HG02623 (cell line): ENCODE data around the gene PRKAG2.
"Not testable (repeated sequence)": the region's sequence is repeated elsewhere in the genome, so short reads cannot be mapped to it uniquely, and the experiment has no call there.

Source experiments
- ATAC-seq: cut with Tn5 transposase; IDR thresholded peaks from one replicate; pipeline ENCODE4 v1.9.1; 2021; ENCODE audit warnings: moderate library complexity; ENCODE audit not compliant: unreplicated experiment

Gene PRKAG2

GRCh38 chr7:151806204-151806603 is 70.7 kb downstream of the PRKAG2 start:
- ATAC-seq, result no peak

DNA sequence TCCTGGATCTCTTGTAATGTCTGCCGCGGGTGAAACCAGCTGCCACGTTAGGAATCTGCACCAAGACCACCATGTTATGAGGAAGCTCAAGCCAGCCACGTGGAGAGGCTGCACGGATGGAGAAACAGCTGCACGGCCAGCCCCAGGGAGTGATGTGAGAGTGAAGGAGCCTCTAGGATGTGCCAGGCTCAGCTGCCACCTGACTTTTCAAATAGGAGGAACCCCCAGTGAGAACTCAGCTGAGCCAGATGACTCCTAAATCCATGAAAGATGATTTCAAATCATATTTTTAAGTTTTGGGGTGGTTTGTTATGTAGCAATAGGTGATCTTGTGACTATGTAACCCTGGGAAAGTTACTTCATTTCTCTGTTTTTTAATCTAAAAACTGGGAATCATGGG is 71.7 kb downstream of the PRKAG2 start:
- ATAC-seq, result no peak

DNA sequence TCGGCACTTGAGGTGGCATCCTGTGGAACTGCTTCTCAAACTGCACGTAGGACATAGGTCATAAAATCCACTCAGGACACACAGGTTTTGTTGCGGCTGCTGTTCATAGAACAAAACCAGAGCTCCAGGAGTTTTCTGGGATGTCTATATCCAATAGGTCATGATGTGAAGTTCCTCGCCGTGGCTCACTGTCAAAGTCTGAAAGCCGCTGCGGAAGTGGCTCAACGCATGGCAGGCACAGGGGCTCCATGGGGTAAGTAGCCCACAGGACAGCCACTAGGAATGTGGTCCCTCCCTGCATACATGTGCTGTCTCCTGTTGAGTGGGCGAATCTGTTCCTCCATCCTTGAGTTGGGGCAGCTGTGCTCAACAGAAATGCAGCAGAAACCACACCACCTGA is 72.2 kb downstream of the PRKAG2 start:
- ATAC-seq, result no peak

GRCh38 chr7:151803841-151804240 is 73.1 kb downstream of the PRKAG2 start:
- no peak for ATAC-seq

DNA sequence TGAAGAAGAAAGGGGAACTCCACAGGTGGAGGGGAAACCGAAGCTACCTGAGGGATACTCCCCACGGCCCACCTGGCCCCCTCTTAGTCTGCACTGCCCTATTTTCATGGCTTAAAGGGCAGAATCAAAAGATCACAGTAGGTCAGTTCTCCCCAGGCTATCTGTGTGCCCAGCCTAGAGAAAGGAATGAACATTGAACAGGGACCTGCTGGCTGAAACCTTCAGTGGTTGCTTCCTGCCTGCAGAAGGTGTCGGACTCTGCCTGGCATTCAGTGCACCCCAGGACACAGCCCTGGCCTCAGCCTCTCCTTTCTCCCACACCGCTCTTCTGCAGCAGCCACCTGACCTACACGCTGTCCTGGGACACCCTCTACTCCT is 74.5 kb downstream of the PRKAG2 start:
- ATAC-seq, result no peak

DNA sequence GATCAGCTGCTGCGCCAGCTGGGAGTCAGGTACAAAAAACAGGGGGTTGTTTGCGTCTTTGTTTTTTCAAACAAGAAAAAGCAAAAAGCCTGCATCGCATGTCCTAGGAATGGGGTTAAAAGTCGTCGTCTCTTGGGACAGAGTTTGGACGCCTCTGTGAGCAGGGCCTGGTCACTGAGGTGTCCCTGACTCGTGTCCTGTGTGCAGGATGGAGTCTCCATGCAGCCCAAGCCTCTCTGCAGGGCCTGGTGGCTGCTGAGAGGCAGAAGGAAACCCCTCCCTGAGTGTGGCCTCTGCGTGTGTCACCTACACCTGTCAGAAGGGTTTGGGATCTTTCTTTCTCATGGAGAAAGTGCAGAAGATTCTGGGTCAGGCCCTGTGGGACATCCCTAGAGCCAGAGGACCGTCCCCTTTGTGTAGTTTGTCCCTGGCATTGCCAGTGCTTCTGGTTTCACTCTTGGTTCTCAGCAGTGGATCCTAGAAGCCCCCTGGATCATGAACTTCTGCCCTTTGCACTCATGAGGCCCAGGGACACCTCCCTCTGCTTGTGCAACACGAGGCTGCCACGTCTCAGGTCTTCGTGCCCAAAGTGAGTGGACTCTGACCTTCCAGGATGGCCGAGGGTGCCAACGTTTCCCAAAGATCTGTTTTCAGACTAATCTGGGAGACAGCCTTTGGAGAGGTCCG is 75.0 kb downstream of the PRKAG2 start:
- ATAC-seq, result no peak

DNA sequence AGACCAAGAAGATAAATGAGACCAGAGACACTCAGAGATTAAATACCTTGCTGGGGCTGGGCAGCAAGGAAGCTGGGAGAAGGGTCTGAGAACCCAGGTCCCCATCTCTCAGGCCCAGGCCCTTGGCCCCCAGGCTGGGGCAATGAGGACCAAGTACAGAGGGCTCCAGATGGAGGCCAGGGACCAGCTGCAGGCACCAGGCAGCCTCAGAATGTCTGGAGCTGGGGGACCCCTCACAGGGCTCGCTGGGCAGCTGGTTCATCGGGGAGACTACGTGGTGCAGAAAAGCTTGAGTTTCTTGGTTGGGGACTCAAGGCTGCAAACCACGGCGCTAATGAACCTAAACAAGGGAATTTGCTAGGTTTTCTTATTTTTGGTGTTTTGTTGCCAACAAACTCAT is 75.6 kb downstream of the PRKAG2 start:
- no peak for ATAC-seq

- ATAC-seq, result no peak
These were observed 76.1 kb downstream of the PRKAG2 start for GRCh38 chr7:151800861-151801260.

DNA sequence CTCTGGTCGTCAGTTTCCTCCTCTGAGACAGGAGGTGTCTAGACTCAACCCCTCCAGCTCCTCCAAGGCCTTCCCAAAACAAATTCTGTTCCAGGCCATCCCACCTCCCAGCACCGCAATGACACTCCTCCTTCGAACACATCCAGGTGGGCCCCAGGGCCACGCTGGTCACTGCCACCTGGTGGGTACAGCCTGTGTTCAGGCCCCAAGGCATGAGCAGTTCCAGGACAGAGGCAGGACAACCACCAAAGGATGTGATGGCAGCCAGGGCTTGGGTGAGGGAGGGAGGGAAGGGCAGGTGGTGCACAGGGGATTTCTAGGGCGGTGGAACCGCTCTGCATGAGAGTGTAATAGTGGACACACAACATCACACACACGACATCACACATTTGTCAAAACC is 76.5 kb downstream of the PRKAG2 start:
- no peak for ATAC-seq

DNA sequence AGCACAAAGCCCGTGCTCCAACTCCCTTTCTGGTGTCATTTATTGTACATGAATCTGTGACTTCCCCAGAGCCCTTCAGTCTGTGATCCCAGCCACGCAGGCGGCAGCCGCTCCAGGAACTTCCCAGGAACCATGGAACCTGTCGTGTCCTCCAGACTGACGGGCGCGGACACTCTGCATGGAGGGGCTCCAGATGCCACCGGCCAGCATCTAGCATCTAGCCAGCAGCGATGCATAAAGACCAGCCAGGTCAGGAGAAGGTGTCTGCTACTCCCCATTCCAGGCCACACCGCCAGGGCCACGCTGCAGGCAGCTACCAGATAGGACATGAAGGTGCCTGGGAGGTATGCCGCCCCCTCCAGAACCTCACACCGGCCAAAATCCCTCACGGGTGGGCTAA is 77.4 kb downstream of the PRKAG2 start:
- no peak for ATAC-seq

- ATAC-seq, result no peak
These were observed 78.0 kb downstream of the PRKAG2 start for GRCh38 chr7:151798851-151799448.

DNA sequence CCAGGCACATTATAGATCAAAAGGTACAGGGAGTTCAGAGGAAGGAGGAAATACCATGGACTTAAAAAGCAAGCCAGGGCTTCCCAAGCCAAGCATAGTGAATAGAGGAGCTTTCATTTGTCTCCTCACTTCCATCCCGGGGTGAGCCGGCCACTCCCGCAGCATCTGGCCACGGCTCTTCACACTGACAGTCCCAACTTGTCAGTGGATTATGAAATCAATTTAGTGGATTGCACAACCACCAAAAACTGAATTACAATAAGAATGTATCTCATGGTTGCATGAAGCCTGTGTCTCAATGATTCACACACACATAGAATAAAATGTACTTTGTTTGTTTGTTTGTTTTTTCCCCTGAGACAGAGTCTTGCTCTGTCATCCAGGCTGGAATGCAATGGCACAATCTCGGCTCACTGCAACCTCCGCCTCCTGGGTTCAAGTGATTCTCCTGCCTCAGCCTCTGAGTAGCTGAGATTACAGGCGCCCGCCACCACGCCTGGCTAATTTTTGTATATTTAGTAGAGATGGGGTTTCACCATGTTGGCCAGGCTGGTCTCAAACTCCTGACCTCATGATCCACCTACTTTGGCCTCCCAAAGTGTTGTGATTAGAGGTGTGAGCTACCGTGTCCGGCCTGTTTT is 79.1 kb downstream of the PRKAG2 start:
- not testable (repeated sequence) for ATAC-seq

DNA sequence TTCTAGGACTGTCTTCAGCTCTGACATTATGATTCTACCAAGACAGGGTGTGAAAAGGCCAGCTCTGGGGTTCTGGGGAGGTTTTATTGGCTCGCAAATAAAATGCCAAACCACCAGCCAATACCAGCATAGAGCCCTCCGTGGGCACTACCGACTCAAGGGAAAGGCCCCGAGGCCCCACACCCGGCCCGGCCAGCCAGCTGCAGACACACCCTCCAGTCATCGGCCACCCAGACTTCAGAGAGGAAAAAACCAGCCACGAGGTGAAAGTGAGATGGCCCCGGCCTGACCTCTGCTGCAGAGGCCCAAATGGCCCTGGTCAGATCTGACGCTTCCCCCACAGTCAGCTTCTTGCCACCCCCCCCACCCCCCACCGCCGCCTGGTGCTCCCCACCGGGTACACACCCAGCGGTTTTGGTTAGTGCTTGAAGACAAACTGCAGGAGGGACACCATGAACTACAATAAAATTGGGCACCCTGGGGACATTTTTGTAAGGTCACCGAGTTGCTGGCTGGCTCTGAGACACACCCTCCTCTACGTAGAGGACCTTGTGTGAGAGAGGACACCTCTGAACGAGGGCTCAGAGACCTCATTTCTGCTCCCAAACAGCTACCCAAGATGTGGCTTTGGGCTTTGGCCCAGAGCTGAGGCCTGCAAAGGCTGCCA is 79.9 kb downstream of the PRKAG2 start:
- no peak for ATAC-seq

DNA sequence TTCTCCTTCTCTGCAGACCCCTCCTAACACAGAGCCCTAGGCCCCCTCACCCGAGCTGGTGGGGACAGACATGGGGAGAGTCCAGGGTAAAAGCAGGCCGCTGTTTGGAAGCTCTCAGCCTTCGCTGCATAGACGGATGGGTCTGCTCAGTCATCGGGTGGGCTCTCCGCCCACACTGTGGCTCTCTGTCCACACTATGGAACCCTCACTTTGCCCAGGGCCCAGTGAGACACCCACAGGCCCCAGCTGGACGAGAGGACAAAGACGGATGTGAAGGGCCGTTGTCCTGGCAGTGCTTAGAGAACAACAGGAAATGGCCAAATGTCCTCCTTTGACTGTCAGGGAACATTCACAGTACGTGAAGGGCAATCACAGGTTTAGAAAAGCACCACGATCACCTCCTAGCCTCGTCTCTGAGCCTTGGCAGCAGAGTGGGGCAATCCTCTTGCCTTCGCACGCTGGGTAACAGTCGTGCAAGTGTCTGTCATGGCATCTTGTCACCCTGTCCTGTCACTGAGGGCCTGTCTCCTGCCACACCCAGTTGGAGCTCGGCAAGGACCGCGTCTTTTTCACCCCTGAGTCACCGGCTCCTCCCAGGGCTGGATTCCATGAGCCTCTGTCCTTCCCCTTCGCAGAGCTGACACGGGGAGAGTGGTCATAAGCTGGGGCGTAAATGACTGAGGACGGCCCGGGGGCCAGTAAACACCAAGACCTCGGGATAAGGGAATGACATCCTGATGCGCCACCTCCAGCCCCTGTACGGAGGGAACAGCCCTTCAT is 80.6 kb downstream of the PRKAG2 start:
- no peak for ATAC-seq

- ATAC-seq, result peak; percentile 71
These were observed 81.6 kb downstream of the PRKAG2 start for GRCh38 chr7:151795168-151795811.

- no peak for ATAC-seq
These were observed 82.3 kb downstream of the PRKAG2 start for GRCh38 chr7:151794508-151795167.

DNA sequence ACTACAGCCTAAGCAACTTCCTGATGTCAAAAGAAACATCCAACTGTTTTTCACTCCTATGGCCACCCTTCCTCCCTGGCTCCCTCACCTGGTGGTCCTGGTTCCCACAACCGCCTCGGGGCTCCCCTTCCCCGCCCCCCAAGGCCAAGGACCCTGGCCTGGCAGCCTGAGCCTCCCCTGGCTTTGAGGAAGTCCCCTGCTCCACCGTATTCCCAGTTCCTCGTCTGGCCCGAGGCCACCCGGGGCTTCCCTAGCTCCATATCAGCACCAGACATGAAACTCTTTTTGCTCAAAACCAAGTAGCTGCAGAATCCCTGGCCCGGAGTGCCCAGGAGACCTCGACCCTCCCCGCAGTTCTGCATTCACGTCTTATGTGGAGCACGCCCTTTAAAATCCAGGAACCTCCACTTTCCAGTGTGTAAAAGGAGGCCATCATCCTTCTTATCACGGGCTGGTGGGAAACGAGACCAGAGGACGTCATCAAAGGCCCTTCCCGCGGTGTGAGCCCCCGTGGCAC is 82.9 kb downstream of the PRKAG2 start:
- no peak for ATAC-seq

- ATAC-seq, result no peak
These were observed 83.4 kb downstream of the PRKAG2 start for GRCh38 chr7:151793531-151793951.

DNA sequence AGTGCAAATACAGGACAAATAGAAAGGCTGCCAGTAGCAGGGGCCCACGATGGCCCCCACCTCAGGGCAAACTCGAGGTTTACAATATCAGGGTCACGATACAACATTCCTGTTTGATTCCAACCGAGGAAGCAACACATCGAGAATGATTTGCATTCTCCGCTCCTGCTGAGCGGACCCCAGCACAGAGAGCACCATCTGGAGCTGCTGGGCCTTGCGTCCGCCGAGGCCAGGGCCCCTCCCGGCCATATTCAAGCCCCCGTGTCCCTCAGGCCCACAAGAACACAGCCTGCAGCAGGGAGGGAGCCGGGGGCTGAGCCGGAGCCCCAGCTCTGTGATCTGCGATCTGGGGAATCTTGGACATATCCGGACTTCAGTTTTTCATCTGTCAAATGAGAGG is 84.3 kb downstream of the PRKAG2 start:
- ATAC-seq, result no peak

GRCh38 chr7:151792086-151792485 is 84.8 kb downstream of the PRKAG2 start:
- ATAC-seq, result no peak
